IgD-negative memory B cell (primary cell): Measurements from ENCODE around the gene ZNF219. TPM values are rescaled to one million over a fixed set of nuclear protein-coding genes. Genes with fewer than 3 reads are reported as not detected.
A peak's percentile ranks its signal among the peaks of the same experiment; 100 is the strongest.
"Not testable (repeated sequence)": the region's sequence is repeated elsewhere in the genome, so short reads cannot be mapped to it uniquely, and the experiment has no call there.

Experiments used
- H3K27ac Mint-ChIP-seq, 3 donors: one replicate each; pipeline ENCODE4 v1.8.0; 2020 to 2022; ENCODE audit warnings: mild to moderate bottlenecking in 3 of 3, mixed read lengths in 3 of 3, moderate library complexity in 1 of 3
- H3K27me3 Mint-ChIP-seq: one replicate; pipeline ENCODE4 v1.8.0; 2021; ENCODE audit warnings: mixed read lengths
- H3K36me3 Mint-ChIP-seq: one replicate; pipeline ENCODE4 v1.8.0; 2020; ENCODE audit warnings: mild to moderate bottlenecking, mixed read lengths
- H3K4me1 Mint-ChIP-seq, 3 donors: one replicate each; pipeline ENCODE4 v1.8.0; 2020 to 2022; ENCODE audit warnings: mixed read lengths in 3 of 3, mild to moderate bottlenecking in 1 of 3
- H3K4me3 Mint-ChIP-seq, 4 donors: one replicate each; pipeline ENCODE4 v1.8.0; 2020 to 2022; ENCODE audit warnings: mild to moderate bottlenecking in 4 of 4, mixed read lengths in 4 of 4, moderate library complexity in 3 of 4
- H3K9me3 Mint-ChIP-seq, 3 donors: one replicate each; pipeline ENCODE4 v1.8.0; 2020 to 2021; ENCODE audit warnings: mixed read lengths in 3 of 3, mild to moderate bottlenecking in 1 of 3
- polyA plus RNA-seq: library from polyadenylated mRNA; unstranded; fragments of 300-500 nt; fragmentation: Illumina TruSeq; gene quantifications from one replicate; pipeline ENCODE4 v1.2.3, GENCODE V29; 2021

ZNF219 gene
- polyA plus RNA-seq, 1 donor from 2014 or later: 1.0 TPM

DNA sequence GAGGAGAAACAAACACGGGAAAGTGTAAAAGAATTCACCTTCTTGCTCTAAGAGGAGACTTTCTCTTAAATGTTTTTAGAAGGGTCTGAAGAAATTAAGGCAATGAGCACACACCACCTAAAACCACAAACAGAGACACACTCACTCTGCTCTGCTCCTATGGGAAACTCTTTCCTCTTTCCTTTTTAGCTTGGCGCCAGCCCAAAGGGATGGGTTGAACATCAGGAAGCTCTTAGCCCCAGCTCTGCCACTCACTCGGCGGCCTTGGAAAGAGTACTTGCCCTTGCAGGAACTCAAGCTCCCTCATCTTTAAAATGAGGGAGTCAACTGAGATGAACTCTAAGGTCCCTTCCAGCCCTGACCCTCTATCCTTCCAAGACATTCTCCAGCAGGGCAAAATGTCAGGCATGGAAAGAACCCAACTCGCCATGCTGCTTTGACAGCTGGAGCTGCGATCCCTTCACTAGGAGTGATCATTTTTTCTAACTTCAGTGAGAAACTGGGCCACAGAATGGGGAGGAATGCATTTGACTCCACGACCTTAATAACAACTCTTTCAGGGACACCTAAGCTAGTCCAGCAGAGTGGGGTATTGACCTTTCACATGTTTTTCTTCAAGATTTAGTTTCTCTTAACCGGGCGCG lies 41.8 kb downstream of the ZNF219 start:
- Mint-ChIP-seq H3K36me3 (no peaks in the 10 kb centered on the region), H3K27ac (peak overlapping the region in 1 of 3 donors; percentile 47), H3K9me3 (no peaks in the 10 kb centered on the region), H3K27me3 (peaks cover 13% of the 10 kb centered on the region), H3K4me1 (no peaks in the 10 kb centered on the region), H3K4me3 (no peak overlapping the region)

DNA sequence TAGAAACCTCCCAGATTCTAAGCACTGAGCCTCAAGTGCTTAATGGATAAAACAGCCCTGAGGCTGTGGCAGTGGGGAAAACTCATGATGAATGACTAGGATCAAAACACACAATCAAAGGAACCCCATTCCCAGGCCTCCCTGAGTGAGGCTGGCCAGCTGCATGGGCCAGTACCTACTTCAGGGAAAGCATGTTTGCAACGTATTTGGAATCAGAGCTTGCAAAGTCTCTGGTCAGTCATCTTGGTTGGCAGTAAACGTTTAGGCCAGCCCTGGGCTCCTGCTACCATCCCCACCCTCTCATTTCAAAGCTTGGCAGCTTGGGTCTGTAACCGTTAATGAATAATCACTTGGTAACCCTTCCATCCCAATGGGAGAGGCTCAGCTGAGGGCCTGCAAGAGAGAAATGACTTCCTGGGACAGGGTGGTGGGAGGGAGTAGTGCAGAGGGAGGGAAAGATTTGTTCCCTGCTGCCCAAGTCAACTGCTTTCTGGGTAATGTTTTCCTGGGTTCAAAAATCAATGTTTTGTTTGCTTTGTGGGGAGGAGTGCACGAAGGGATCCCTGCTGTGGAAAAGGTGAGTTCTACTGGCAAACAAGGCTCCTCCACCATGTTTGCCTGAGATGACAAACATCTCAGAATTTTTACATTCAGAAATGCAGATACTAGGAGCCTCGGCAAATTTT lies 42.9 kb downstream of the ZNF219 start:
- no peaks in the 10 kb centered on the region for H3K36me3 Mint-ChIP-seq
- H3K9me3 Mint-ChIP-seq: no peaks in the 10 kb centered on the region
- peaks cover 8% of the 10 kb centered on the region for H3K27me3 Mint-ChIP-seq
- H3K4me1 Mint-ChIP-seq: no peaks in the 10 kb centered on the region
- peak overlapping the region in 1 of 4 donors; percentile 56 for H3K4me3 Mint-ChIP-seq
- H3K27ac Mint-ChIP-seq: no peak overlapping the region

DNA sequence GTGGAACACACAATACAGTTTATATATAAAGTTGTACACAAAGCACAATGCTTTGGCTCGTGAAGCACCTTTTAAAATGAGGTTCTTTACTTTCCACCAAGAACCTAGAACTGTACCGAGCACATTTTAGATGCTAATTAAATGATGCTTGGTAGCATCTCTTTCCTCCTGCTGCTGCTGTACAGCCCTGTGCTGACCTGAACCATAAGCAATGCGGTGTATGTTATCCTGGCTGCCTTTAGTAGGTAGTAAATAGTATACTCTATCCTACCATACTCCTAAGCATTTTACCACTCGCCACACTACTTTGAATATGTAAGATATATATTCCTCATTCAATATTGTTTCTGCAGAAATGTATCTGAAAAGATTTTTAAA lies 43.7 kb downstream of the ZNF219 start:
- Mint-ChIP-seq H3K4me1 (no peaks in the 10 kb centered on the region), H3K9me3 (no peaks in the 10 kb centered on the region), H3K27me3 (peaks cover 6% of the 10 kb centered on the region), H3K27ac (no peak overlapping the region), H3K36me3 (no peaks in the 10 kb centered on the region), H3K4me3 (no peak overlapping the region)

DNA sequence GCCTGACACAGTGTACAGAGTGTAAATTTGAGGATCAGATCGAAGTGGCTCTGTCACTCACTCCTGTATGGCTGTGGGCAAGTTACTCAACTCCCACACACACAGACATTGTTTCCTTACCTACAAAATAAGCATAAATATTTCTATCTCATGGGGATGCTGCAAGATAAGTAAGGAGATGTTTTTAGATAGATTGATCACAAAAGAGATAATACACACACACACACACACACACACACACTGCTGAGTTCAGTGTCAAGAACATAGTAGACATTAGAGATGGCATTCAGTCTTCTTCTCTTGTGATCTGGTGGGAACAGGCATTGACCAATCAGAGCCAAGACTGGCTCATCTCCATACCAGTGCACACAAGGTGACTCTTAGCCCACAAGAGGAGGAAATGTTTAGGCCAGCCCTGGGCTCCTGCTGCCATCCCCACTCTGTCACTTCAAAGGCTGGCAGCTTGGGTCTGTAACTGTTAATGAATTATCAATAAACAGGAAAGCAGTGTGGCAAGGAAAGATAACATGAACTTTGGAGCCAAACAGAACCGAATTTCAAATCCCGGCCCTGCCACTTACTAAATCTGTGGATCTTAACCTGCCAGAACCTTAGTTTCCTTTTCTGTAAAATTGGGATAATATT lies 44.2 kb downstream of the ZNF219 start:
- Mint-ChIP-seq H3K27ac (no peak overlapping the region), H3K27me3 (peaks cover 6% of the 10 kb centered on the region), H3K9me3 (no peaks in the 10 kb centered on the region), H3K36me3 (no peaks in the 10 kb centered on the region), H3K4me3 (no peak overlapping the region), H3K4me1 (no peaks in the 10 kb centered on the region)

DNA sequence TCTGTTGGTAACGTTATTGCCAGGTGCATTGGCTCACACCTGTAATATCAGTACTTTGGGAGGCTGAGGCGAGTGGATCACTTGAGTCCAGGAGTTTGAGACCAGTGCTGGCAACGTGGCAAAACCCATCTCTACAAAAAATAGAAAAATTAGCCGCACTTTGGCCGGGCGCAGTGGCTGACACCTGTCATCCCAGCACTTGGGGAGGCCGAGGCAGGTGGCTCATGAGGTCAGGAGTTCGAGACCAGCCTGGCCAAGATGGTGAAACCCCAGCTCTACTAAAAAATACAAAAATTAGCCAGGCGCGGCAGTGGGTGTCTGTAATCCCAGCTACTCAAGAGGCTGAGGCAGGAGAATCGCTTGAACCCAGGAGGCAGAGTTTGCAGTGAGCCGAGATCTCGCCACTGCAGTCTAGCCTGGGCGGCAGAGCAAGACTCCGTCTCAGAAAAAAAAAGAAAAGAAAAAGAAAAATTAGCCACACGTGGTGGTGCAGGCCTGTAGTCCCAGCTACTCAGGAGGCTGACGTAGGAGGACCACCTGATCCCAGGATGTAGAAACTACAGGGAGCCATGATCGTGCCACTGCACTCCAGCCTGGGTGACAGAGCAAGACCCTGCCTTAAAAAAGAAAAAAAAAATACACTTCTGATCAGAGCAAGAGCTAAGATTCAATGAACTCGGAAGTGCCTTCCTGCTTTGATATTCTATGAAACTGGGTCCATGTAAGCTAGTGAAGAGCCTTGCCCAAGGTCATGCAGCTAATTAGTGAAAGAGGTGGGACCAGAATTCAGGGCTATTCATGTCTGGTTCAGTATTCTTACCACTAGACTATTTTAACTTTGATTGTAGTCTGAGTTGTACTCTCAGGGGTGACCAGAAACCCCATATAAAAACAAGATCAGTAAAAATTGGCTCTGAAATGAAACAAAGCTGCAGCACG lies 45.0 kb downstream of the ZNF219 start:
- Mint-ChIP-seq H3K4me1 (no peaks in the 10 kb centered on the region), H3K27me3 (peaks cover 5% of the 10 kb centered on the region), H3K4me3 (no peak overlapping the region), H3K9me3 (no peaks in the 10 kb centered on the region), H3K36me3 (no peaks in the 10 kb centered on the region), H3K27ac (no peak overlapping the region)

DNA sequence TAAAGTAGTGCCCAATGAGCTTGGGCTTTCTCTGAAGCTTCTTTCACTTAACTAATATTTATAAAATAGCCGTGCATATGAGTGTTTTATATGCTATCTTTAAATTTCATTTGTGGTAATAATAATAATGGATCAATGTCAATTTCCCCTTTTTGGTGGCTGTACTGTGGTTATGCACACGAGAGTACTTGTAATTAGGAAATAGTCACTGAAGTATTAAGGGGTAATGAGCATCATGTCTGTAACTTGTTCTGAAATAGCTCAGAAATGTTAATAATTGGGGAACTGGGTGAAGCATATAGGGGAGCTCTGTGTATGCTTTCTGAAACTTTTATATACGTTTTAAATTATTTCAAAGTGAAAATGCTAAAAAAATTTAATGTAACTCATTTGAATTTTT lies 47.9 kb downstream of the ZNF219 start:
- peaks cover 6% of the 10 kb centered on the region for H3K27me3 Mint-ChIP-seq
- no peaks in the 10 kb centered on the region for H3K36me3 Mint-ChIP-seq
- H3K4me1 Mint-ChIP-seq: no peaks in the 10 kb centered on the region
- H3K9me3 Mint-ChIP-seq: no peaks in the 10 kb centered on the region
- no peak overlapping the region for H3K27ac Mint-ChIP-seq
- no peak overlapping the region for H3K4me3 Mint-ChIP-seq

DNA sequence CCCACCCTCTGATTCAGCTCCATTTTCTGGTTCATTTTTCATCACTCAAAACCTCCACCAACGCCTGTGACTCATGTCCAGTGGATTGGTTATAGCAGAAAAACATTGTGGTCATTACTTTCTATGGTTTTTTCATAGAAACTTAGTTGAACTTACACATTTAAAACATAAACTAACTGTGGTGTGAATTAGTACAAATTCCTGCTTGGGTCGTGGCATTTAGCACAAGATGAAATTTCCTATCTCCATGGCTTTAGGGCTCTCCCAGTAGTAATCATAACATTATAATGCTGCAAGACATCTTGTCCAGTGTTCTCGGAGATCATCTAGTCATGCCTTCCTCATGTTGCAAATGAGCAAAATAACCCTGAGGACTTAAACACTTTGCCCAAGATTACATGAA lies 49.2 kb downstream of the ZNF219 start:
- H3K36me3 Mint-ChIP-seq: no peaks in the 10 kb centered on the region
- no peaks in the 10 kb centered on the region for H3K9me3 Mint-ChIP-seq
- no peak overlapping the region for H3K27ac Mint-ChIP-seq
- H3K4me1 Mint-ChIP-seq: no peaks in the 10 kb centered on the region
- H3K27me3 Mint-ChIP-seq: peaks cover 12% of the 10 kb centered on the region
- no peak overlapping the region for H3K4me3 Mint-ChIP-seq

DNA sequence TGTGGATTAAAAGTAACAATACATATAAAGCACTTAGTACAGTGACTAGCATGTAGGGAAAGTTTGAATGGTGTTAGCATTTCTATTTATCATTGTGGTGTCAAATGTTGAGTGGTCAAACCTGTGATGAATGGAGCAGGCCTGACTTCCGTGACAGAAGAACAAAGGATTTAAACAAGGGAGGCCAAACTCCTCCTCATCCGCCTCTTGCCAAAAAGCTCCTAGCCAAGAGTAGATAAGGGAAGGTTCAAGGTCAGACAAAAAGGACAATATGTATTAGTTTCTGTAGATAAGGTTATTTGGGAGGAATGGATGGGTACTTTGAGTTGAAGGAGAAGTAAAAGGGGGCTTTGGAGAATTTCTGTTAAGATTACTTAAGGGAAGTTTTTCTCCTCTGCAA lies 49.8 kb downstream of the ZNF219 start:
- H3K4me1 Mint-ChIP-seq: no peaks in the 10 kb centered on the region
- H3K27ac Mint-ChIP-seq: no peak overlapping the region
- H3K27me3 Mint-ChIP-seq: peaks cover 14% of the 10 kb centered on the region

DNA sequence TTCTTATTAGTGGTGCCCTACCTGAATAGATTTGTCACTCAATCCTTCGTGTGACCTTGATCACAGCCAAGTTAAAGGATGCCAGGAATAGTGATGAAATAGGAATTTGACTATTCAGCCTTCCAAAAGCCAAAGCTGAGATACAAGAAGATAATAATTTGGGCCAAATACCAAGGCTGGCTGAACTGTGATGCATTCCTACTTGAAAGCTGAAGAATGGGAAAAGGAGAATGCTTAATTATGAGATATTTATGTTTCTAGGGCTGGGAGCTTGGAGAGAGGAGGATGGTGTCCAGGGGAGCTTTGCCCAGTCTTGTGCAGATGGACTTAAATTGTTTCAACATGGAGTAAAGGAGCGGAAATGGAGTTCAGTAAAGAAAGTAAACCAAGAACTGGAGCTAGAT lies 51.1 kb downstream of the ZNF219 start:
- H3K4me1 Mint-ChIP-seq: no peaks in the 10 kb centered on the region
- peaks cover 2% of the 10 kb centered on the region for H3K36me3 Mint-ChIP-seq
- peaks cover 15% of the 10 kb centered on the region for H3K27me3 Mint-ChIP-seq
- no peak overlapping the region for H3K4me3 Mint-ChIP-seq
- H3K27ac Mint-ChIP-seq: no peak overlapping the region
- H3K9me3 Mint-ChIP-seq: no peaks in the 10 kb centered on the region

More for the DNA sequence above, 49.8 kb downstream of the ZNF219 start:
- Mint-ChIP-seq H3K9me3 (no peaks in the 10 kb centered on the region), H3K36me3 (no peaks in the 10 kb centered on the region), H3K4me3 (no peak overlapping the region)

DNA sequence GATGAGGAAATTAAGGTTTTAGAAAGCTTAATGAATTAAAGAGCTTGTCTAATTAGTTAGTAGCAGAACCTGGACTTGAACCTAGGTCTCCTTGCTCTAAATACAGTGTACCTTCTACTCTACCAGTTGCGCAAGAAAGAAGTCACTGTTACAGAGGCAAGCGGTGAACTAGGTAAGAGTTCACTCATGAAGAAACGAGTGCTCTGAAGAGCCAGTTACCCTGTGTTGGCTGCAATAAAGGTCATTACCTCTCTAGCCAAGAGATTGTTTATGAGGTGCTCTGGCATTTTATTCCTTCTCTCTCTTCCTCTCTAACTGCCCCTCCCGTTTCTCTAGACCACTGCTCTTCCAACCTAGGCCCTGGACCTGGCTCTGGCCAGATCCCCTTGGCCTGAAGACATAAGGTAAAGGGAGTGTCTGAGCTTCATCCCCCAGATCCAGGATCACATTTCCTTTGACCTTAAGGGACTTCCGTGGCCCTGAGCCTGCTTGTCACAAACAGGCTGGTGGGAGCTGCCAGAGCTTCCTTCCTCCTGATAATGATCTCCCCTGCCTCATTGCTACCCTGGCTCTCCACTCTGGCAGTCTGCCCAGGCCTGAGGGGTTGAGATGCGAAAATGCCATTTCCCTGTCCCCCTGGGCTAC lies 54.4 kb downstream of the ZNF219 start:
- H3K4me3 Mint-ChIP-seq: no peak overlapping the region
- H3K27me3 Mint-ChIP-seq: peaks cover 15% of the 10 kb centered on the region
- H3K9me3 Mint-ChIP-seq: no peaks in the 10 kb centered on the region
- H3K27ac Mint-ChIP-seq: no peak overlapping the region
- peaks cover 3% of the 10 kb centered on the region for H3K36me3 Mint-ChIP-seq
- H3K4me1 Mint-ChIP-seq: no peaks in the 10 kb centered on the region

DNA sequence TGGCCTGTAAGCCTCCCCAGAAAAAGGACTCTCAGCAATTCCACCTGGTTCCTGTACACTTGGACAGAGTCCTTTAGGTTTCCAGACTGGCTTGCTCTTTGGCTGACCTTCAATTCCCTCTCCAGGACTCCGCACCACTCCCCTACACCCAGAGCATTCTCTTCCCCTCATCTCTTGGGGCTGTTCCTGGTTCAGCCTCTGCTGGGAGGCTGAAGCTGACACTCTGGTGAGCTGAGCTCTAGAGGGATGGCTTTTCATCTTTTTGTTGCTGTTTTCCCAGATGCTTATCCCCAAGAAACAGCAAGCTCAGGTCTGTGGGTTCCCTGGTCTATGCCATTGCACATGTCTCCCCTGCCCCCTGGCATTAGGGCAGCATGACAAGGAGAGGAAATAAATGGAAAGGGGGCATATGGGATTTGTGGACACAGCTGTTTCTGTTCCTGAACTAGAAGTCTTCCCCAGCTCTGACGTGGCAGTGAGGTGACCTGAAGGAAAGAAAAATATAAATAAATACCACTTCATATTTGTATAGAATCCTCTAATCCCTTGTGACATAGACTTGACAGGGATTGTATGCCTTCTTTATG lies 55.0 kb downstream of the ZNF219 start:
- H3K9me3 Mint-ChIP-seq: no peaks in the 10 kb centered on the region
- H3K4me3 Mint-ChIP-seq: no peak overlapping the region
- H3K4me1 Mint-ChIP-seq: no peaks in the 10 kb centered on the region

DNA sequence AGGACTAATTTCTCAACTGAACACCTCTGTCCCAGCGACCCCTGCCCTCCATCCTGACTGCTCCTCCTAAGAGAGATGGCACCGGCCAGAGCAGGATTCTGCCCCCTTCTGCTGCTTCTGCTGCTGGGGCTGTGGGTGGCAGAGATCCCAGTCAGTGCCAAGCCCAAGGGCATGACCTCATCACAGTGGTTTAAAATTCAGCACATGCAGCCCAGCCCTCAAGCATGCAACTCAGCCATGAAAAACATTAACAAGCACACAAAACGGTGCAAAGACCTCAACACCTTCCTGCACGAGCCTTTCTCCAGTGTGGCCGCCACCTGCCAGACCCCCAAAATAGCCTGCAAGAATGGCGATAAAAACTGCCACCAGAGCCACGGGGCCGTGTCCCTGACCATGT lies 55.5 kb downstream of the ZNF219 start:
- peaks cover 3% of the 10 kb centered on the region for H3K36me3 Mint-ChIP-seq
- no peak overlapping the region for H3K27ac Mint-ChIP-seq
- peaks cover 15% of the 10 kb centered on the region for H3K27me3 Mint-ChIP-seq
- no peak overlapping the region for H3K4me3 Mint-ChIP-seq
- no peaks in the 10 kb centered on the region for H3K4me1 Mint-ChIP-seq
- H3K9me3 Mint-ChIP-seq: no peaks in the 10 kb centered on the region

More for the DNA sequence above, 55.0 kb downstream of the ZNF219 start:
- Mint-ChIP-seq H3K27ac (no peak overlapping the region), H3K27me3 (peaks cover 15% of the 10 kb centered on the region), H3K36me3 (peaks cover 3% of the 10 kb centered on the region)

DNA sequence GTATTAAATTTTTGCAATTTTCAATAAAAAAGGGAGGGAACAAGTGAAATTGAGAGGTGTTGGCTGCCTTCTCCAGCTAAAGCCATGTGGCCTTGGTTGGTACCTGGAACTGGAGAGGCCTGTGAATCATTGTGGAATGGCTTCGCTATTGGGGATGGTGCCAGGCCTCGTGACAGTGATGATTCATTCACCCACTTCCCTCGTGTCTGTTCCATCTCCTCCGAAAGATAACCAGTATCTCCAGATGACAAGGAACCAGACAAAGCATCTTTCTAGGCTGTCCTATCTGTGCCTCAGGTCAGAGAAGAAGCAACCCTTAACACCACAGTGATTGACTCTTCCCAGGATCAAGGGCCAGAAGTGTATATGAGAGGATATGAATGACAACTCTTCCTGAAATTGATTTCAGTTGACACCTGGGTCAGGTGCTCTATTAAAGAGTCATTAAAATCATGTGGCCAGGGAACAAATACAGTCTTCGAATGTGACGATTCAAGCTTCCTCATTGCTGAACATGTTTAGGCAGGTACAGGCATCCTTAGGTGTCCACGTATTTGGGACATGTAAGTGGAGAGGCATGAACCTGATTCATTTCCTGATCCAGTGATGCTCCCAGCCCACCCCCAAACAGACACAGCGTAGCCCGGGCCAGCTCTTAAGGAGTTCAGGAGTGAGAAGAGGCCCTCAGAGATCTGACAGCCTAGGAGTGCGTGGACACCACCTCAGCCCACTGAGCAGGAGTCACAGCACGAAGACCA lies 56.6 kb downstream of the ZNF219 start, which contains the start of gene RNASE7:
RNASE7 (plus strand) TSS at position 687 of the 758 bp plus-strand sequence. CDS start 631 bp downstream, outside the sequence.
- H3K27ac Mint-ChIP-seq: no peak within 1 kb of the TSS

DNA sequence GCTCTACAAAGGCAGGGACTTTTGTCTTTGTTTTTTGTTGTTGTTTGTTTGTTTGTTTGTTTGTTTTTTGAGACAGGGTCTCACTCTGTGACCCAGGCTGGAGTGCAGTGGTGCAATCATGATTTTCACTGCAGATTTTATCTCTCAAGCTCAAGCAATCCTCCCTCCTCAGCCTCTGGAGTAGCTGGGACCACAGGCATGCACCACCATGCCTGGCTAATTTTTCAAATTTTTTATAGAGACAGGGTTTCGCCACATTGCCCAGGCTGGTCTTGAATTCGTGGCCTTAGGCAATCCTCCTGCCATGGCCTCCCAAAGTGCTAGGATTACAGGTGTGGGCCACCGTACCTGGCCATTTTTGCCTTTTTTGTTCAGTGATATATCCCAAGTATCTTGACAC lies 57.5 kb downstream of the ZNF219 start:
- H3K4me1 Mint-ChIP-seq, H3K36me3 Mint-ChIP-seq, H3K4me3 Mint-ChIP-seq, H3K27ac Mint-ChIP-seq, H3K9me3 Mint-ChIP-seq: not testable (repeated sequence)
- H3K27me3 Mint-ChIP-seq: peaks cover 14% of the 10 kb centered on the region

More for the DNA sequence above, 56.6 kb downstream of the ZNF219 start, which contains the start of gene RNASE7:
- no peak within 1 kb of the TSS for H3K4me3 Mint-ChIP-seq
- no peaks in the 10 kb centered on the region for H3K9me3 Mint-ChIP-seq
- peaks cover 0 to 2% (median 0%) of the 10 kb centered on the region in 3 donors for H3K4me1 Mint-ChIP-seq
- H3K36me3 Mint-ChIP-seq: peaks cover 3% of the 10 kb centered on the region
- peaks cover 15% of the 10 kb centered on the region for H3K27me3 Mint-ChIP-seq
